GM20000 (cell line): Measurements from ENCODE around the gene CTCFL.

Experiments used
- DNase-seq: peaks from one replicate; pipeline ENCODE4 v3.0.0; 2012; ENCODE audit warnings: low spot score
- TF ChIP-seq, protein P1 (sequence below): IDR thresholded peaks from 2 replicates; pipeline ENCODE4 v1.5.1; 2012; ENCODE audit warnings: mild to moderate bottlenecking, control low read depth; ENCODE audit errors: extremely low read depth, missing control alignments

The CTCFL gene

DNA sequence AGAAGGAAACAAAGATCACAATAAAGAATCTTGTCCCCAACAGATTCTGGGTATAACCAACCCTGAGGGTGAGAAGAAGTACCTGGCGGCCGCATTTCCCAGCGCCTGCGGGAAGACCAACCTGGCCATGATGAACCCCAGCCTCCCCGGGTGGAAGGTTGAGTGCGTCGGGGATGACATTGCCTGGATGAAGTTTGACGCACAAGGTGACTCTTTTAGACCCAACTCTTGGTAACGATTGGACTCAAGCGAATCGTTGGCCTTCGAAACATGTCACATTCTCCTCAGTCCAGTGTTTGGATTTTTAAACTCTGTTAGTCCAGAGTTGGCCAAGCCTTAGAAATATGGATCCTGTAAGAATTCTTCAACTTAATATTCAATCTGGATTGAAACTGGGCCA, 38.6 kb upstream of the CTCFL start:
- DNase-seq = no peak
- TF ChIP-seq, protein P1, sequence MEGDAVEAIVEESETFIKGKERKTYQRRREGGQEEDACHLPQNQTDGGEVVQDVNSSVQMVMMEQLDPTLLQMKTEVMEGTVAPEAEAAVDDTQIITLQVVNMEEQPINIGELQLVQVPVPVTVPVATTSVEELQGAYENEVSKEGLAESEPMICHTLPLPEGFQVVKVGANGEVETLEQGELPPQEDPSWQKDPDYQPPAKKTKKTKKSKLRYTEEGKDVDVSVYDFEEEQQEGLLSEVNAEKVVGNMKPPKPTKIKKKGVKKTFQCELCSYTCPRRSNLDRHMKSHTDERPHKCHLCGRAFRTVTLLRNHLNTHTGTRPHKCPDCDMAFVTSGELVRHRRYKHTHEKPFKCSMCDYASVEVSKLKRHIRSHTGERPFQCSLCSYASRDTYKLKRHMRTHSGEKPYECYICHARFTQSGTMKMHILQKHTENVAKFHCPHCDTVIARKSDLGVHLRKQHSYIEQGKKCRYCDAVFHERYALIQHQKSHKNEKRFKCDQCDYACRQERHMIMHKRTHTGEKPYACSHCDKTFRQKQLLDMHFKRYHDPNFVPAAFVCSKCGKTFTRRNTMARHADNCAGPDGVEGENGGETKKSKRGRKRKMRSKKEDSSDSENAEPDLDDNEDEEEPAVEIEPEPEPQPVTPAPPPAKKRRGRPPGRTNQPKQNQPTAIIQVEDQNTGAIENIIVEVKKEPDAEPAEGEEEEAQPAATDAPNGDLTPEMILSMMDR = no peak

DNA sequence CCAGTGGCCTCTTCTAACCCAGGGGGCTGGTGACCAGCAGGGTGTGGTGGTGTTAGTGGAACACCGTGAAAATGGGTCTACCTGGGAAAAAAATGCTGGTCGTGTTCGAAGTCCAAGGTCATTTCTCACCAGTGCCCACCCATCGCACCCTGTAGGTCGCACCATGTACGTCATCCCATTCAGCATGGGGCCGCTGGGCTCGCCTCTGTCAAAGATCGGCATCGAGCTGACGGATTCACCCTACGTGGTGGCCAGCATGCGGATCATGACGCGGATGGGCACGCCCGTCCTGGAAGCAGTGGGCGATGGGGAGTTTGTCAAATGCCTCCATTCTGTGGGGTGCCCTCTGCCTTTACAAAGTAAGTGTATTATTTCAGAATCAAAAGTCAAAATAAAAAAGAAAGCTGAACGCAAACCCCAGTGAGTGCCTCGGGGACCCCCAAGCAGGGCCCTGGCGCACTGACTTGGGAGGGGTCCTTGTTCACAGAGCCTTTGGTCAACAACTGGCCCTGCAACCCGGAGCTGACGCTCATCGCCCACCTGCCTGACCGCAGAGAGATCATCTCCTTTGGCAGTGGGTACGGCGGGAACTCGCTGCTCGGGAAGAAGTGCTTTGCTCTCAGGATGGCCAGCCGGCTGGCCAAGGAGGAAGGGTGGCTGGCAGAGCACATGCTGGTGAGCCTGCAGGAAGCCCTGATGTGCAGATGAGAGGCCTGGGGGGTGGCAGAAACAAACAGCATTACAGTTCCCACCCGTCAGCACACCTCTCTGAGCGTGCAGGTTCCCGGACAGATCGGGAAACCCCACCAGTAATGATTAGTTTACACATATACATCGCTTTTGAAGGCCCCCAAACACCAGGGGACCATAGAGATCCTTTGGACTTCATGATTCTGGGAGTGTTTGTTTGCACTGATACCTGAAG, 37.9 kb upstream of the CTCFL start:
- TF ChIP-seq, protein P1 = no peak
- no peak for DNase-seq

DNA sequence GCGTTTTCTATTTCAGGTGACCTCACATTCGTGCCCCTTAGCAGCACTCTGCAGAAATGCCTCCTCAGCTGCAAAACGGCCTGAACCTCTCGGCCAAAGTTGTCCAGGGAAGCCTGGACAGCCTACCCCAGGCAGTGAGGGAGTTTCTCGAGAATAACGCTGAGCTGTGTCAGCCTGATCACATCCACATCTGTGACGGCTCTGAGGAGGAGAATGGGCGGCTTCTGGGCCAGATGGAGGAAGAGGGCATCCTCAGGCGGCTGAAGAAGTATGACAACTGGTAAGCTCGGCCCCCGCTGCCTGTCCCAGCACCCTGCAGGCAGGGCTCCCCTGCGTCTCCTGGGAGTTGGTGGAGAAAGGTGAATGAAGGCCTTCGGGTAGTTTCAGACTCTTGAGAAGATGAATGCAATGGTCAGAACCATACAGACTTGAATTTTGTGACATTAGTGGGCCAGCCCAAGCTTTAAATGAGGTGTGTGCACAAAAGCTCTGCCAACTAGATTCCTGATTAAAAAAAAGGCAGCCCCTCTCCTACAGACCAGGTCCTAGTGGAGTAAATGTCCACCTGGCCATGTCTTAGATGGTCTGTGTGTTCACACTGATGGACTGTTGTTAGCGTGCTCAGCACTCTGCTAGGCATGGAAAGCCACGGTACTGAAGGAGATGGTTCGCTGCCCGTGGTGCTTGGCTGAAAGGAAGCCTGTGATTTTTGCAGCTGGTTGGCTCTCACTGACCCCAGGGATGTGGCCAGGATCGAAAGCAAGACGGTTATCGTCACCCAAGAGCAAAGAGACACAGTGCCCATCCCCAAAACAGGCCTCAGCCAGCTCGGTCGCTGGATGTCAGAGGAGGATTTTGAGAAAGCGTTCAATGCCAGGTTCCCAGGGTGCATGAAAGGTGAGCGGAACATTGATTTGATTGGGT, 36.7 kb upstream of the CTCFL start:
- DNase-seq = no peak
- TF ChIP-seq, protein P1 = no peak

DNA sequence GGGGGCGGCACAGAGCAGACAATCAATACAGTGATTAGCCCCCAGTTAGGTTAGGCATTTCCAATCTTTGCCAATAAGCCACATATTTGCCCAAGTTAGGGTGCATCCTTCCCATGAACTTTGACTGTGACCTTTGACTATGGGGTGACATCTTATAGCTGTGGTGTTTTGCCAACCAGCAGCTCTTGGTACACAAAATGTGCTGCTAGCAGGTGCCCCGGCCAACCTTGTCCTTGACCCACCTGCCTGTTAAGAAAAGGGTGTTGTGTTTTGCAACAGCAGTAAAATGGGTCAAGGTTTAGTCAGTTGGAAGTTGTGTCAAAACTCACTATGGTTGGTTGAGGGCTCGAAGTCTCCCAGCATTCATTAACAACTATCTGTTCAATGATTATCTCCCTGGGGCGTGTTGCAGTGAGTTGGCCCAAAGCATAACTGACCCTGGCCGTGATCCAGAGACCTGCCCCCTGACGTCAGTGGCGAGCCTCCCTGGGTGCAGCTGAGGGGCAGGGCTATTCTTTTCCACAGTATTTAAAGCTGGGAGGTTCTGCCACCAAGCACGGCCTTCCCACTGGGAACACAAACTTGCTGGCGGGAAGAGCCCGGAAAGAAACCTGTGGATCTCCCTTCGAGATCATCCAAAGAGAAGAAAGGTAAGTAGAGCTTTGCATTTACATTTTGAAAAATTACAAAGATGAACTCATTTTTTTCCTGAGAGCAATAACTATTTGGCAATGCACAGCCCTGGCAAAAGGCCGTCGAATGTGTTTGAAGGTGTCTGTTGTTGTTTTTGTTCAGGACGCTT, 35.8 kb upstream of the CTCFL start, which contains the start of gene PCK1:
TSS of gene PCK1 (plus strand) at position 557 of the 802 bp plus-strand sequence. CDS start 302 bp downstream, outside the sequence.
- no peak for DNase-seq
- TF ChIP-seq, protein P1 = no peak

DNA sequence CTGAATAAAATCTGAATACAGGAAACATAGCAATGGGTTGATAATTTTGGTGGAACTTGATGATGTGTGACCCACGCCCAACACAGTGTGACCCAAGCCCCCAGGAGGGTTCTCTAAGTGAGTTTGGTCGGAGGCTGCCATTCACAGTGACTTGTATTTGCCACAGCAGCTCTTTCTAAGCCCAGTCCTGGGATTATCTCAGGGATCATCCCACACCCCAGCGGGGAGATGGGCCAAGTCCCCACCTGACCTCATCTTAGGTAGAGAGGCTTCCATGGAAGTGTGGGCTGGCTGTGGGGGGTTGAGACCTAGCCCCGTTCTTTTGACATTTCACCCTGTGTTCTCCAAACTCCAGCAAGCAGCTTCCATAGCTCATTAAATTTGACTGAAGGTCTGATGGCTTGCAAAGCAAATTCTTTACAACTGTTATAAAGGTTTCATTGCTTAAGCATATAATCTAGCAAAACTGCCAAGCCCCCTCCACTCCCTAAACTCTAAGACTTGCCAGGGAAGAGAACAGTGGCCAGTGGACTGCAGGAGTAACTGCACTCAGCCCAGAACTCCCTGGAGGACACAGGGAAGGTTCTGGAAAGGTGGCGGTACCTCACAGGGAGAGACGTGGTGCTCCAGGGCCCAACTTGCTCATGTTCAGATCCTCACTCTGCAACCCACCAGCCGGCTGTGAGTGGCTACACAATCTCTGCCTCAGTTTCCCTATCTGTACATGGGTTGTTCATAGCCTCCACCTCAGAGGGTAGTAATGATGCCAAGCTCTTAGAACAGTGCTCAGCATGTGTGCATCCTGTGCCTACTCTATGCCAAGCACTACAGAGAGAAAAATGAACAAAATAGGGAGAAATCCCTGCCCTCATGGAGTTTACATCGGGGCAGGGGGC, 35.0 kb upstream of the CTCFL start:
- no peak for DNase-seq
- TF ChIP-seq, protein P1 = no peak

DNA sequence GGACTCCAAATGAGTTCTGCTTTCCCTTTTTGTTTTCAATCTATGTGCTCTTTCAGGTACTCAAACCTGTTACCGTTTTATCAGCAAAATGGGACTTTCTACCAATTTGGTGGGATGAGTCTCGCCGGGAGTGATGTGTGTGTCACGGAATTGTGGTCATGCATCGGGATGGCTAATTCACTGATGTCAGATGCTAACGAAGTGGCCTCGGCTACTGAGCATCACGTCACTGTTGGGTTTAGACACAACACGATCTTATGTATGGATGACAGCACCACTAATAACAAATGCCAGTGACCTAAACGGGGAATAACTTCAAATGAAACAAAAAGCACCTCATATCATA, 34.3 kb upstream of the CTCFL start:
- TF ChIP-seq, protein P1 = no peak
- no peak for DNase-seq
